GM18519 (cell line): Measurements from ENCODE around the gene STT3B.
"Not testable (repeated sequence)": the region's sequence is repeated elsewhere in the genome, so short reads cannot be mapped to it uniquely, and the experiment has no call there.

Experiments
- ATAC-seq: cut with Tn5 transposase; IDR thresholded peaks from one replicate; pipeline ENCODE4 v1.9.1; 2021; ENCODE audit warnings: mild to moderate bottlenecking, moderate library complexity; ENCODE audit not compliant: unreplicated experiment, low FRiP score

STT3B gene

GRCh38 chr3:31532587-31533168 lies at the start of gene STT3B:
TSS of gene STT3B (plus strand) at chr3:31532925. CDS start at chr3:31532999, 74 bp downstream.
- ATAC-seq: peak; percentile 37

DNA sequence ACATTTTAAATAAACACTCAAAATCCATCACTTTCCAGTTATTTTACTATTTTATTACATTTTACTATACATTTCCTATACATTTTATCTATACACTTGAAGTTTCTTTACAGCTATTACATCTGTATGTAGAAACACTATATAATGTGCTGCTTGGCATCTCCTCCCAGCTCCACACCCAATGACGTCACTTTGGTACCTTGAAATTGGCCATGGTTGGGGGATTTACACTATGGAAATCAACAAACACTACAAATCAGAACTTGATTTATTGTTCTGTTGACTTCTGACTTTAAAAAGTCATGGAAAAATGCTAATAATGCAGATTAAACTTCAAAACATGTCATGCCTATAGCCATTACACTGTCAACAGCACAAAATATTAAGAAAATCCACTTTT lies 48.9 kb upstream of the STT3B start:
- ATAC-seq: no peak

DNA sequence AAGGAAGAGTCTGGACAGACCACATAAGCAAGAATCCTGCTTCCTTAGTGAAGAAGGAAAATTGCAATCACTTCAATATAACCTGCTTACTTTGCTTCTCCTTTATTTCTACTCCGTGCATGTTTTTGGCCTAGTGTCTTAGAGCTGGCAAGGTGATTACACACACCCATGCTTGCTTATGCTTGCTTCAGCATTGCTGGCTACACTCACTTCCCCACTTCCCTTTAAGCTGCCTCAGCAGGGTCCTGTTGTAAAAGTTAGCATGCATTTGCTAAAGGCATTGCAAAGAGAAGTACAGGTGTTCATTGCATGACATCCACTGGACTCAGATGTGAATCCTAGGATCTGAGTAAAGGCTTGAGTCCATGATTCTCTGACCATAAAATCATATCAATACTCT lies 47.5 kb upstream of the STT3B start:
- ATAC-seq: no peak

GRCh38 chr3:31486865-31487533 lies 45.7 kb upstream of the STT3B start:
- ATAC-seq: no peak

- no peak for ATAC-seq
Measured at GRCh38 chr3:31488475-31489017, 44.2 kb upstream of the STT3B start.

DNA sequence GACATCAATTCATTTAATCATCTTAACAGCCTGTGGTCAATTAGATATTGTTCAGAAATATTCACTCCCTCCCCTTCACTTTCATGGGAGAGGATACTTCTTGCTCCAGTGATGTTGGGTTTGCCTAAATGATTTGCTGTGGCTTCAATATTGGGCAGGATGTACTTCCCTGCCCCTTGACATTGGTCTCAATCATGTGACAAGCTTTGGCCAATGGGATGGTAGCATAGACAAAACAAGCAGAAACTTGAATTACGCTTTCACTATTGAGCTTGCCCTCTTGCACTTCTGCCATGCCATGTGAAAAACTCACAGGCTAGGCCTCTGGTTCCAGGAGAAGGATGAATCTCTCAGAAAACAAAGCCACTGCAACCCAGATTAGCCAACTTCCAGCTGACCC lies 42.2 kb upstream of the STT3B start:
- no peak for ATAC-seq

DNA sequence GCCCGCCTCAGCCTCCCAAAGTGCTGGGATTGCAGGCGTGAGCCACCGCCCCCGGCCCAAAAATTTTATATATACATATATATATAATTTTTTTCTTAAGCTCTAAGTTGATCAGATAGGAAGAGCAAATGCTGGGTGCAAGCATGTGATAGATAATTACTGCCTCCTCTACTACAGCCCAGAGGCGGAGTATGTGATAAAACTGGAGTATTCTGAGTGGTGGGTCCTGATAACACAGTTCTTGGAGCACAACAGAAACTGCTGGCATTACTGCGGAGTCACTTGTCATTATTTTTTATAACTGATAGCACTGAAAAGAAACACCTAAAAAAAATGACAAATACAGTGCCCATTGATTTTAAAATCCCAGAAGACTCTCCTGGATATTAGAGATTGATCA lies 41.1 kb upstream of the STT3B start:
- no peak for ATAC-seq

- no peak for ATAC-seq
Measured at GRCh38 chr3:31493149-31493548, 39.6 kb upstream of the STT3B start.

DNA sequence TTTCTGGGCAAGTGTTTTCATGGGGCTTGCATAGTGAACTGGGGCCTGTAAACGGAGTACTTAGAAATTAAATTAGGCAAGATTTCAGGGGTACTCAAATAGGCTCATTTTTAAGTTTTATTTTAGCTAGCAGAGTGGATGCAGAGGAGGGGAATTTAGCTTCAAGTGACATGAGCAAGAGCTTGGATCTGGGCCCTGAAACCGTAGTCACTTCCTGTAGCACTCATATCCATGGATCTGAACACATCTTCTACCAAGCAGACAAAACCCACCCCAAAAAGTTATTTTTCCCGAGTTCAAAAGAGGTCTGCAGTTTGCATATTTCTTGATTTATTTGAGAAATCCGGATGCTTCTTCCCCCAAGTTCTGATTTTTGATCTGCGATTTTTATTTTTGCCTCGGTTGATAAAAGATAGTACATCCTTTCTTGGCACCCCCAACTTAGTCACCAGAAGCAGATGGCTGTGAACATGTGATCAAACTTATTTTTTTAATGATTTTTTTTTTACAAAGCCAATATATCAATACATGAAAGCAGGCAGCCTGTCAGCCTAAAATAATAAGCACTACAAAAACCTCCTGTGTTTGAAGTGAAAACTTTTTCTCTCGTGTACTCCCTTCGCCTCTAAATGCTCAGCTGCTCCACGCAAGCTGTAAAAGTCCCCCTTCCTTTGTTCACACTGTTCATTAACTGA lies 36.6 kb upstream of the STT3B start:
- ATAC-seq: no peak

GRCh38 chr3:31498791-31499190 lies 33.9 kb upstream of the STT3B start:
- ATAC-seq: no peak

DNA sequence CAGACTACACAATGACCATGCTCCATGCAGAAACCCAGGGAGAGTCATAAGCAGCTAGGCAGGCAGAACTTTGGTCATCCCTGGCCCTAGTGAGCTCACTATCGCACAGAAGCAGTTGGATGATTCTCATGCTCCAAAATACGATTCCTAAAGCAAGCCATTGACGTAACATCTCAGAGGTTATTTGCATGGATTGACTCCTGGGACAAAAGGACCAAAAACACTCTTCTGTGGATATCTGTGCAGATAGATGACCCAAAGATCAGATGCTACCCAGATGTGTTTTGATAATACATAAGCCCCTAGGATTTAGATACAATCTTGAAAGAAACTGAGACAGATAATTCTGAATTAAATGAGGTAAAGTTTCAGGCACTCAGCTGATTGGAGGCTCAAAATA lies 33.4 kb upstream of the STT3B start:
- ATAC-seq: no peak

GRCh38 chr3:31502803-31503221 lies 29.9 kb upstream of the STT3B start:
- ATAC-seq: no peak

GRCh38 chr3:31503456-31503855 lies 29.3 kb upstream of the STT3B start:
- ATAC-seq: no peak

DNA sequence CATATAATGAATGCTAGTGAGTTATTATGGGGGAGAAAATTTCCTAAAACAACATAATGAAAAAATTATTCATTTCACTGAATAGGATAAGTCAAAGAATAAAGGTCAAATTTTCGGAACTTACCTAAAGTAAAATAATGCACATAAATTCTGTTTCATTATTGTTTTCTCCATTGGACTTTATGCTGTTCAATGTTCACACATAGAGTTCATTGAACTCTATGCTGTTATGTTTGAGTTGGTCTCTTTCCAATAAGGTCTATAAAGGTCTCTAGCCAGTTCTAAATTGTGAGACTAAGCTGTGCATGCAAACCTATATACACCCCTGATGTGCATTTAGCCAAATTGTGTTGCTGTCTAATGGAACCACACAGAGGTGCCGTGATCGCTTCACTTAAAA lies 28.5 kb upstream of the STT3B start:
- no peak for ATAC-seq

- ATAC-seq: no peak
Measured at GRCh38 chr3:31505371-31506048, 27.2 kb upstream of the STT3B start.

- ATAC-seq: not testable (repeated sequence)
Measured at GRCh38 chr3:31506515-31506914, 26.2 kb upstream of the STT3B start.

DNA sequence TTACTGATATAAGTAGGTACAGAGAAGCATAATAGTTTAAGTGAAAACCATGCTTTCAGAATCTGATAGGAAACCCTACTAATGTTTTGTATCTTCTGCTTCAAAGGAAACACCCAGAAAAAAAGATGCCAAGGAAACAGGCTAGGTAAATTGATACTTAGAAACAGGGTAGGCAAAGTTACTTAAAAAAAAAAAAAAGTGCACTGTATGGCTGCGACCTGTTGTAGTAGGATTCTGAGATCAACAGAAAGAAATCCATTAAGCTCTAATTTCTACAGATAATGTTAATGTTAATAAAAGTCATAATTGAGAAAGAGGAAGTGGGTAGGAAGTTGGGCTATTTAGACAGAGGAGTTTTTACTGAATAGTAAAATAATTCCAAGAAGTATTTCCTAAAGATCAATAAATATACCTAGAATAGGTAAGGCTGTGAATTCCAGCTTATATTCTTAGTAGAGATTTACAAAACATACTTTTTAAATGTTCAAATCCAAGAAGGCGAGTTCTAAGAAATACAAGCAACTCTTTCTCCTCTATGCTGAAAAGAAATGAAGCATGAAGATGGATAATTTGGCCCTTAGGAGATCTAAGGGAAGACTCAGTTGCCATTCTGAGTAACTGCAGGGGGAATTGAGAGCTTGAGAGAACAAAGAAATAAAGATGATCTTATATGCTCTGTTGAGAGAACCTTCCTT lies 24.1 kb upstream of the STT3B start:
- ATAC-seq: no peak

DNA sequence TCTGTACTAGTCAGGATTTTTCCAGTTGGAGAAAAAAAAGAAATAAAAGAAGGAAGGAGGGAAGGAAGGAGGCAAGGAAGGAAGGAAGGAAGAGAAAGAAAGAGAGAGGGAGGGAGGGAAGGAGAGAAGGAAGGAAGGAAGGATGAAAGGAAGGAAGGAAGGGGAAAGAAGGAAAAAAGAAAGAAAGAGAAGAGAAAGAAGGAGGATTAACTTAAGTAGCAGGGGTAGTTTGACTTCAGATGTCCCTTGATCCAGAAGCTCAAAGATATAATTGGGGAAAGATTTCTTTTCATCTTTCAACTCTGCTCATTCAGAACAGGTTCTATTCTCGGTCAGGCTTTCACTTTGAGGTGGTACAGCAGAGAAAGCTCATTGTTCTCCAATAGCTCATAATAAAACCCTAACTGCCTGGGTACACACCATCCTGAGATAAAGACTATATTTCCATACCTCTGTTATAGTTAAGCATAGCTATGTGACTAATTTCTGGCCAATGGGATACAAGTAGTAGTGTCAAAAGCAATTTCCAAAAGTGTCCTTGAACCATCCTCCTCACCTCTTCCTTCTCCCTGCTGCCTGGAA lies 23.5 kb upstream of the STT3B start:
- no peak for ATAC-seq

GRCh38 chr3:31514570-31514969 lies 18.2 kb upstream of the STT3B start:
- no peak for ATAC-seq
